ENCODE measurements around the gene BARX1. TPM values are rescaled to one million over a fixed set of nuclear protein-coding genes. Genes with fewer than 3 reads are reported as not detected.
A peak's percentile ranks its signal among the peaks of the same experiment; 100 is the strongest.

BARX1 gene
- total RNA-seq, 2 experiments from 2014 or later, result 1.8 to 1.9 TPM

- Mint-ChIP-seq H3K27ac (no peak overlapping the region), H3K36me3 (ENCODE audit: low read depth) (no peaks in the 10 kb centered on the region), H3K27me3 (peaks cover 59% of the 10 kb centered on the region), H3K9me3 (ENCODE audit: low read depth) (no peaks in the 10 kb centered on the region), H3K4me3 (peak overlapping the region; percentile 59), H3K4me1 (peaks cover 38% of the 10 kb centered on the region)
- CTCF ChIA-PET, result no interaction called here
- intact Hi-C loops (cut with DNase I, micrococcal nuclease), result no loop called here
- ATAC-seq (peak; percentile 30), DNase-seq (peak; percentile 65)
- POLR2A ChIA-PET, result no interaction called here
These were observed 3.1 kb upstream of the BARX1 start for GRCh38 chr9:93958121-93958818.

- no peak for ATAC-seq
- DNase-seq, result no peak
- no peaks in the 10 kb centered on the region for H3K9me3 Mint-ChIP-seq (ENCODE audit: low read depth)
- CTCF ChIA-PET, result interaction anchor here (0.6 to 1.2 kb wide), 4 partner anchors 9 to 259 kb away, joined by 3 to 6 read pairs (median 3); no protein-coding TSS in a partner anchor
- H3K27ac Mint-ChIP-seq, result no peak overlapping the region
- H3K36me3 Mint-ChIP-seq (ENCODE audit: low read depth), result no peaks in the 10 kb centered on the region
- POLR2A ChIA-PET, result no interaction called here
- peak overlapping the region; percentile 67 for H3K4me3 Mint-ChIP-seq
- H3K27me3 Mint-ChIP-seq, result peaks cover 61% of the 10 kb centered on the region
- intact Hi-C loops (cut with DNase I, micrococcal nuclease), result no loop called here
- peaks cover 38% of the 10 kb centered on the region for H3K4me1 Mint-ChIP-seq
These were observed 1.0 kb upstream of the BARX1 start for GRCh38 chr9:93955981-93956784.

- CTCF ChIA-PET, result interaction anchor here (1.5 kb wide), 1 partner anchor 127 kb away, joined by 7 read pairs; no protein-coding TSS in a partner anchor
- intact Hi-C loops (cut with DNase I, micrococcal nuclease), result no loop called here
- H3K9me3 Mint-ChIP-seq (ENCODE audit: low read depth), result no peaks in the 10 kb centered on the region
These were observed 607 bp downstream of the BARX1 start for GRCh38 chr9:93954434-93955061.

GRCh38 chr9:93953496-93954433 lies 1.4 kb downstream of the BARX1 start:
- CTCF ChIA-PET, result interaction anchor here (0.7 to 1.5 kb wide), 3 partner anchors 8 to 645 kb away, joined by 3 to 7 read pairs (median 7); no protein-coding TSS in a partner anchor
- POLR2A ChIA-PET, result no interaction called here
- no peak for ATAC-seq
- Mint-ChIP-seq H3K27me3 (peaks cover 64% of the 10 kb centered on the region), H3K4me1 (peaks cover 39% of the 10 kb centered on the region), H3K4me3 (peak overlapping the region; percentile 26), H3K27ac (no peak overlapping the region), H3K36me3 (ENCODE audit: low read depth) (no peaks in the 10 kb centered on the region), H3K9me3 (ENCODE audit: low read depth) (no peaks in the 10 kb centered on the region)
- intact Hi-C loops (cut with DNase I, micrococcal nuclease), result no loop called here
- peak; percentile 17 for DNase-seq

More at GRCh38 chr9:93954434-93955061, 607 bp downstream of the BARX1 start:
- Mint-ChIP-seq H3K36me3 (ENCODE audit: low read depth) (no peaks in the 10 kb centered on the region), H3K27ac (no peak overlapping the region), H3K27me3 (peaks cover 64% of the 10 kb centered on the region), H3K4me1 (peaks cover 46% of the 10 kb centered on the region), H3K4me3 (no peak overlapping the region)
- POLR2A ChIA-PET, result no interaction called here
- ATAC-seq (no peak), DNase-seq (peak; percentile 33)

GRCh38 chr9:93952784-93953495 lies 2.2 kb downstream of the BARX1 start:
- ChIA-PET POLR2A (interaction anchor here (0.7 kb wide), 1 partner anchor 1019 kb away, joined by 3 read pairs; no protein-coding TSS in a partner anchor), CTCF (interaction anchor here (0.7 to 1.5 kb wide), 3 partner anchors 9 to 644 kb away, joined by 3 to 7 read pairs (median 7); no protein-coding TSS in a partner anchor)
- Mint-ChIP-seq H3K27ac (no peak overlapping the region), H3K4me3 (peak overlapping the region; percentile 26), H3K36me3 (ENCODE audit: low read depth) (no peaks in the 10 kb centered on the region), H3K9me3 (ENCODE audit: low read depth) (no peaks in the 10 kb centered on the region), H3K4me1 (peaks cover 38% of the 10 kb centered on the region), H3K27me3 (peaks cover 67% of the 10 kb centered on the region)
- peak; percentile 13 for ATAC-seq
- DNase-seq, result peak; percentile 48
- intact Hi-C loops (cut with DNase I, micrococcal nuclease), result no loop called here

- no peak for DNase-seq
- POLR2A ChIA-PET, result no interaction called here
- H3K36me3 Mint-ChIP-seq (ENCODE audit: low read depth), result no peaks in the 10 kb centered on the region
- no peak overlapping the region for H3K4me3 Mint-ChIP-seq
- H3K27me3 Mint-ChIP-seq, result peaks cover 68% of the 10 kb centered on the region
- no peak for ATAC-seq
- H3K27ac Mint-ChIP-seq, result no peak overlapping the region
- H3K9me3 Mint-ChIP-seq (ENCODE audit: low read depth), result no peaks in the 10 kb centered on the region
- intact Hi-C loops (cut with DNase I, micrococcal nuclease), result no loop called here
- CTCF ChIA-PET, result interaction anchor here (1.5 kb wide), 1 partner anchor 10 kb away, joined by 7 read pairs; no protein-coding TSS in a partner anchor
- peaks cover 38% of the 10 kb centered on the region for H3K4me1 Mint-ChIP-seq
These were observed 2.9 kb downstream of the BARX1 start for GRCh38 chr9:93952119-93952783.

- DNase-seq, result peak; percentile 38
- Mint-ChIP-seq H3K27me3 (peaks cover 73% of the 10 kb centered on the region), H3K36me3 (ENCODE audit: low read depth) (no peaks in the 10 kb centered on the region), H3K4me3 (peak overlapping the region; percentile 4), H3K27ac (no peak overlapping the region), H3K4me1 (peaks cover 38% of the 10 kb centered on the region), H3K9me3 (ENCODE audit: low read depth) (no peaks in the 10 kb centered on the region)
- ChIA-PET CTCF (interaction anchor here (1.7 kb wide), 1 partner anchor 11 kb away, joined by 4 read pairs; no protein-coding TSS in a partner anchor), POLR2A (no interaction called here)
- ATAC-seq, result no peak
- intact Hi-C loops (cut with DNase I, micrococcal nuclease), result no loop called here
These were observed 3.5 kb downstream of the BARX1 start for GRCh38 chr9:93951655-93952118.

GRCh38 chr9:93950619-93951601 lies 4.2 kb downstream of the BARX1 start:
- ATAC-seq, result no peak
- no peak overlapping the region for H3K27ac Mint-ChIP-seq
- peak; percentile 37 for DNase-seq
- no peaks in the 10 kb centered on the region for H3K36me3 Mint-ChIP-seq (ENCODE audit: low read depth)
- H3K27me3 Mint-ChIP-seq, result peaks cover 73% of the 10 kb centered on the region
- ChIA-PET POLR2A (no interaction called here), CTCF (interaction anchor here (1.7 kb wide), 1 partner anchor 12 kb away, joined by 4 read pairs; no protein-coding TSS in a partner anchor)
- H3K9me3 Mint-ChIP-seq (ENCODE audit: low read depth), result no peaks in the 10 kb centered on the region
- H3K4me1 Mint-ChIP-seq, result peaks cover 42% of the 10 kb centered on the region
- intact Hi-C loops (cut with DNase I, micrococcal nuclease), result no loop called here
- peak overlapping the region; percentile 50 for H3K4me3 Mint-ChIP-seq
